ENCODE measurements around the gene COQ2.

DNA sequence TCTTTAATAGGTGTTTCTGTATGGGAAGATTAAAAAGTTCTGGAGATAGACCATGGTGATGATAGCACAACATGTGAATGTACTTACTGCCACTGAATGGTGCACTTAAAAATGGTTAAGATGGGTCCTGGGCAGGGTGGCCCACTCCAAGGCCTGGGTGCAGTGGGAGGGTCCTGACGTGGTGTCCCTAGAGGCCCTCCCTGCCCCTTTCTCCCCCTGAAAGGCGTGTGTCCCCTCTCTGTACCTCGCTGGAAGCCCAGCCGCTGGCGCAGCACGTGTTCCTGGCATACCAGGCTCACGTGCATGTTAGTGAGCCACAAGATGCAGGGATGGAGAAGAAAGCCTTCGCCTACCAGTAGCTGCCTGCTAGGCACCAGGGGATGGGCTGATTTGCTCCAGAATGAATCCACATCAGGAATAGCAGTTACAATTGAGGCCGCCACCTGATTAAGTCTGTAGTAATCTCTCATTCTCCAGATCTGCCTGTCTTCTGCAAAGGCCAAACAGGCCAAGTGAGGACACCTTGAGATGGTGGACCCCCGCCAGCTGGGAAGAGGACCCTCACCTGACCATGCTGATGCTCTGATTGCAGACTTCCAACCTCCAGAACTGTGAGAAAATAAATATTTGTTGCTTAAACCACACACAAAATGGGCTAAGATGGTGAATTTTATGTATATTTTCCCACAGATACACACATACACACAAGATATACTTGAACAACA lies 67.5 kb downstream of the COQ2 start:
- TF ChIP-seq, protein P1, sequence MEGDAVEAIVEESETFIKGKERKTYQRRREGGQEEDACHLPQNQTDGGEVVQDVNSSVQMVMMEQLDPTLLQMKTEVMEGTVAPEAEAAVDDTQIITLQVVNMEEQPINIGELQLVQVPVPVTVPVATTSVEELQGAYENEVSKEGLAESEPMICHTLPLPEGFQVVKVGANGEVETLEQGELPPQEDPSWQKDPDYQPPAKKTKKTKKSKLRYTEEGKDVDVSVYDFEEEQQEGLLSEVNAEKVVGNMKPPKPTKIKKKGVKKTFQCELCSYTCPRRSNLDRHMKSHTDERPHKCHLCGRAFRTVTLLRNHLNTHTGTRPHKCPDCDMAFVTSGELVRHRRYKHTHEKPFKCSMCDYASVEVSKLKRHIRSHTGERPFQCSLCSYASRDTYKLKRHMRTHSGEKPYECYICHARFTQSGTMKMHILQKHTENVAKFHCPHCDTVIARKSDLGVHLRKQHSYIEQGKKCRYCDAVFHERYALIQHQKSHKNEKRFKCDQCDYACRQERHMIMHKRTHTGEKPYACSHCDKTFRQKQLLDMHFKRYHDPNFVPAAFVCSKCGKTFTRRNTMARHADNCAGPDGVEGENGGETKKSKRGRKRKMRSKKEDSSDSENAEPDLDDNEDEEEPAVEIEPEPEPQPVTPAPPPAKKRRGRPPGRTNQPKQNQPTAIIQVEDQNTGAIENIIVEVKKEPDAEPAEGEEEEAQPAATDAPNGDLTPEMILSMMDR (IDR thresholded peaks at IDR 0.05) = no peak
- no peak for TF ChIP-seq POLR2A (IDR thresholded peaks at IDR 0.05)

All from breast epithelium (tissue), 3 donors.